Measurements from ENCODE around the gene STRIT1. TPM values are rescaled to one million over a fixed set of nuclear protein-coding genes. Genes with fewer than 3 reads are reported as not detected.

Gene STRIT1
- total and polyA plus RNA-seq, 2 of the 4 experiments (the other 2 are of a cell fraction): not detected

- no peak overlapping the region for H4K91ac ChIP-seq (ENCODE audit: insufficient read depth, low read depth, low read length)
- no peaks in the 10 kb centered on the region; the same call in 1 of the 2 replicates for H3K27me3 ChIP-seq (ENCODE audit: control insufficient read depth, insufficient read depth, low read length)
- ChIA-PET CTCF (no interaction called here), POLR2A (ENCODE audit: unreplicated experiment) (no interaction called here)
- H3K79me1 ChIP-seq (ENCODE audit: low read depth in 1 of 2, low read length in 2 of 2): no peaks in the 10 kb centered on the region
- no peak overlapping the region for H3K56ac ChIP-seq (ENCODE audit: extremely low read depth, insufficient read depth, low read length)
- H4K5ac ChIP-seq (ENCODE audit: low read depth, low read length): no peak overlapping the region
- no peaks in the 10 kb centered on the region for H3K9me3 ChIP-seq (ENCODE audit: control insufficient read depth, insufficient read depth, low read length)
- H3K36me3 ChIP-seq (ENCODE audit: control insufficient read depth, insufficient read depth, low read length): no peaks in the 10 kb centered on the region
- H2BK15ac ChIP-seq (ENCODE audit: low read depth, low read length): no peak overlapping the region
- no peak overlapping the region for H3K14ac ChIP-seq (replicated peaks; ENCODE audit: low read depth, low read length)
- H3K23ac ChIP-seq (ENCODE audit: low read depth, low read length): no peak overlapping the region
- ATAC-seq (ENCODE audit: low read depth) (no peak), DNase-seq (no peak)
- H3K4ac ChIP-seq (ENCODE audit: low read depth, low read length): no peak overlapping the region
- H3K27ac ChIP-seq (ENCODE audit: insufficient read depth, low read length): no peak overlapping the region
- in situ Hi-C loops (cut with MboI; ENCODE audit: low sequenced_read_pairs) (loop anchor here (5.0 to 25.0 kb wide), 3 partner anchors 561 to 1003 kb away; partner anchors contain the start of gene DHX36), intact Hi-C loops (cut with micrococcal nuclease) (no loop called here), dilution Hi-C loops (cut with HindIII; ENCODE audit: low sequenced_read_pairs, unreplicated experiment) (no loop called here)
- no peaks in the 10 kb centered on the region; the same call in 1 of the 2 replicates for H3K9me1 ChIP-seq (ENCODE audit: insufficient read depth, low read length)
- WGBS, 2 experiments (ENCODE audit: extremely low coverage in 2 of 2, insufficient read length in 1 of 2): no CpG with 5 or more reads among the region's 2 CpGs
- TF ChIP-seq FOS (IDR thresholded peaks at IDR 0.05; ENCODE audit: low read depth, low read length) (no peak), ELK1 (IDR thresholded peaks at IDR 0.05; ENCODE audit: borderline replicate concordance, low read depth, low read length) (no peak), RAD21 (IDR thresholded peaks at IDR 0.05; ENCODE audit: low read length) (no peak), CHD1 (IDR thresholded peaks at IDR 0.05; ENCODE audit: low read depth, low read length) (no peak), CEBPB (IDR thresholded peaks at IDR 0.05; ENCODE audit: low read depth, low read length) (no peak), POLR2A (IDR thresholded peaks at IDR 0.05; ENCODE audit: low read depth, low read length) (no peak), SMC3 (IDR thresholded peaks at IDR 0.05; ENCODE audit: low read depth, low read length) (no peak)
- BruUV-seq (replicated peaks): no TSS peak
- H3K4me3 ChIP-seq (ENCODE audit: insufficient read depth, low read depth, low read length): no peak overlapping the region
- H2AK9ac ChIP-seq (replicated peaks; ENCODE audit: low read depth, low read length, poor library complexity): no peak overlapping the region
- H2AK5ac ChIP-seq (ENCODE audit: low read depth, low read length): no peak overlapping the region
- no peak overlapping the region for H2BK20ac ChIP-seq (ENCODE audit: low read depth, low read length)
- H2AFZ ChIP-seq (replicated peaks; ENCODE audit: low read length, poor library complexity): no peak overlapping the region
- no peak overlapping the region for H3K4me2 ChIP-seq (ENCODE audit: low read depth, low read length)
- H4K20me1 ChIP-seq (ENCODE audit: insufficient read depth, low read length): no peaks in the 10 kb centered on the region
- H2BK120ac ChIP-seq (ENCODE audit: low read depth, low read length): no peak overlapping the region
- H2BK5ac ChIP-seq (ENCODE audit: low read depth, low read length, poor library complexity, severe bottlenecking): no peak overlapping the region
- no peaks in the 10 kb centered on the region for H3K4me1 ChIP-seq (ENCODE audit: control insufficient read depth, insufficient read depth, low read length)
- no peak overlapping the region for H3K18ac ChIP-seq (ENCODE audit: low read depth, low read length)
- no peak overlapping the region for H3K9ac ChIP-seq (ENCODE audit: low read depth, low read length)
- H4K8ac ChIP-seq (ENCODE audit: low read depth in 2 of 2, low read length in 2 of 2): no peak overlapping the region
Measured at GRCh38 chr3:155327871-155328270, 34.4 kb upstream of the STRIT1 start.
